MG63 (cell line): ENCODE data around the gene ATRN. TPM values are rescaled to one million over a fixed set of nuclear protein-coding genes. Genes with fewer than 3 reads are reported as not detected.

Experiments used
- DNase-seq: peaks from one replicate; pipeline ENCODE4 v3.0.0-alpha.2; 2020
- H3K27me3 ChIP-seq: fragments of 250-450 bp; sonication (Bioruptor Pico); 2 replicates; pipeline ENCODE4 v1.5.1; 2020; ENCODE audit warnings: mild to moderate bottlenecking, moderate library complexity
- H3K36me3 ChIP-seq: fragments of 250-450 bp; sonication (Bioruptor Pico); 2 replicates; pipeline ENCODE4 v1.5.1; 2020; ENCODE audit warnings: mild to moderate bottlenecking, moderate library complexity
- H3K4me3 ChIP-seq: fragments of 250-450 bp; sonication (Bioruptor Pico); 2 replicates; pipeline ENCODE4 v1.5.1; 2020; ENCODE audit warnings: mild to moderate bottlenecking, moderate library complexity
- H3K9me3 ChIP-seq: fragments of 250-450 bp; sonication (Bioruptor Pico); 2 replicates; pipeline ENCODE4 v1.5.1; 2020; ENCODE audit warnings: mild to moderate bottlenecking, moderate library complexity
- total RNA-seq: library from RNA; depleted of rRNA; stranded (reverse); fragments of >200 nt; shearing (Covaris generic); gene quantifications from 2 replicates; pipeline ENCODE4 v1.2.3, GENCODE V29; 2014; ENCODE audit warnings: low replicate concordance

ATRN gene
- total RNA-seq, 1 experiment from 2014 or later: 7.1 TPM

GRCh38 chr20:3652676-3653596 is 182.1 kb downstream of the ATRN start:
- DNase-seq: no peak
- Histone ChIP-seq H3K27me3 (no peaks in the 10 kb centered on the region), H3K9me3 (no peaks in the 10 kb centered on the region), H3K4me3 (no peak overlapping the region), H3K36me3 (no peaks in the 10 kb centered on the region)

- H3K36me3 ChIP-seq: no peaks in the 10 kb centered on the region
- DNase-seq: no peak
- H3K27me3 ChIP-seq: no peaks in the 10 kb centered on the region
- no peak overlapping the region for H3K4me3 ChIP-seq
- H3K9me3 ChIP-seq: no peaks in the 10 kb centered on the region
Observed at GRCh38 chr20:3653921-3654320, 183.1 kb downstream of the ATRN start.

GRCh38 chr20:3654326-3655130 is 183.7 kb downstream of the ATRN start:
- no peaks in the 10 kb centered on the region for H3K27me3 ChIP-seq
- DNase-seq: no peak
- no peak overlapping the region for H3K4me3 ChIP-seq

GRCh38 chr20:3655131-3655405 is 184.2 kb downstream of the ATRN start:
- DNase-seq: no peak
- H3K27me3 ChIP-seq: no peaks in the 10 kb centered on the region

More at GRCh38 chr20:3654326-3655130, 183.7 kb downstream of the ATRN start:
- H3K36me3 ChIP-seq: no peaks in the 10 kb centered on the region
- no peaks in the 10 kb centered on the region for H3K9me3 ChIP-seq

GRCh38 chr20:3658019-3658715 is 187.3 kb downstream of the ATRN start:
- no peak for DNase-seq
- Histone ChIP-seq H3K9me3 (no peaks in the 10 kb centered on the region), H3K36me3 (no peaks in the 10 kb centered on the region), H3K4me3 (no peak overlapping the region), H3K27me3 (no peaks in the 10 kb centered on the region)

More at GRCh38 chr20:3655131-3655405, 184.2 kb downstream of the ATRN start:
- Histone ChIP-seq H3K9me3 (no peaks in the 10 kb centered on the region), H3K36me3 (no peaks in the 10 kb centered on the region), H3K4me3 (no peak overlapping the region)

- Histone ChIP-seq H3K36me3 (no peaks in the 10 kb centered on the region), H3K4me3 (no peak overlapping the region), H3K9me3 (no peaks in the 10 kb centered on the region), H3K27me3 (no peaks in the 10 kb centered on the region)
- no peak for DNase-seq
Observed at GRCh38 chr20:3658716-3659491, 188.1 kb downstream of the ATRN start.

GRCh38 chr20:3659492-3660261 is 188.9 kb downstream of the ATRN start:
- Histone ChIP-seq H3K4me3 (no peak overlapping the region), H3K36me3 (no peaks in the 10 kb centered on the region), H3K9me3 (no peaks in the 10 kb centered on the region), H3K27me3 (no peaks in the 10 kb centered on the region)
- DNase-seq: no peak

GRCh38 chr20:3660262-3661059 is 189.6 kb downstream of the ATRN start:
- Histone ChIP-seq H3K36me3 (no peaks in the 10 kb centered on the region), H3K9me3 (no peaks in the 10 kb centered on the region), H3K4me3 (no peak overlapping the region), H3K27me3 (no peaks in the 10 kb centered on the region)
- no peak for DNase-seq

GRCh38 chr20:3661060-3661813 is 190.4 kb downstream of the ATRN start:
- H3K36me3 ChIP-seq: no peaks in the 10 kb centered on the region
- H3K9me3 ChIP-seq: no peaks in the 10 kb centered on the region
- no peak overlapping the region for H3K4me3 ChIP-seq
- no peaks in the 10 kb centered on the region for H3K27me3 ChIP-seq
- DNase-seq: no peak

- Histone ChIP-seq H3K36me3 (no peaks in the 10 kb centered on the region), H3K9me3 (no peaks in the 10 kb centered on the region), H3K27me3 (no peaks in the 10 kb centered on the region), H3K4me3 (no peak overlapping the region)
- DNase-seq: no peak
Observed at GRCh38 chr20:3661814-3662665, 191.2 kb downstream of the ATRN start.

- Histone ChIP-seq H3K4me3 (no peak within 1 kb of the TSS), H3K27me3 (no peaks in the 10 kb centered on the region), H3K36me3 (no peaks in the 10 kb centered on the region), H3K9me3 (no peaks in the 10 kb centered on the region)
- DNase-seq: no peak
Observed at GRCh38 chr20:3663031-3663701, 192.3 kb downstream of the ATRN start, which contains the start of gene GFRA4. GFRA4 (minus strand) TSS chr20:3663399; CDS start chr20:3663399, 0 bp downstream.

- no peaks in the 10 kb centered on the region for H3K9me3 ChIP-seq
- DNase-seq: no peak
- H3K4me3 ChIP-seq: no peak overlapping the region
- no peaks in the 10 kb centered on the region for H3K36me3 ChIP-seq
- H3K27me3 ChIP-seq: no peaks in the 10 kb centered on the region
Observed at GRCh38 chr20:3663858-3664257, 193.0 kb downstream of the ATRN start.

- H3K4me3 ChIP-seq: no peak overlapping the region
- H3K9me3 ChIP-seq: no peaks in the 10 kb centered on the region
- DNase-seq: no peak
- no peaks in the 10 kb centered on the region for H3K36me3 ChIP-seq
- no peaks in the 10 kb centered on the region for H3K27me3 ChIP-seq
Observed at GRCh38 chr20:3667434-3668037, 196.7 kb downstream of the ATRN start.
